GM18508 (cell line): ENCODE data around the gene QPRT.
"Not testable (repeated sequence)": the region's sequence is repeated elsewhere in the genome, so short reads cannot be mapped to it uniquely, and the experiment has no call there.

Source experiments
- ATAC-seq: cut with Tn5 transposase; IDR thresholded peaks from one replicate; pipeline ENCODE4 v1.9.1; 2021; ENCODE audit warnings: moderate number of reproducible peaks; ENCODE audit not compliant: insufficient read depth, unreplicated experiment

QPRT gene

DNA sequence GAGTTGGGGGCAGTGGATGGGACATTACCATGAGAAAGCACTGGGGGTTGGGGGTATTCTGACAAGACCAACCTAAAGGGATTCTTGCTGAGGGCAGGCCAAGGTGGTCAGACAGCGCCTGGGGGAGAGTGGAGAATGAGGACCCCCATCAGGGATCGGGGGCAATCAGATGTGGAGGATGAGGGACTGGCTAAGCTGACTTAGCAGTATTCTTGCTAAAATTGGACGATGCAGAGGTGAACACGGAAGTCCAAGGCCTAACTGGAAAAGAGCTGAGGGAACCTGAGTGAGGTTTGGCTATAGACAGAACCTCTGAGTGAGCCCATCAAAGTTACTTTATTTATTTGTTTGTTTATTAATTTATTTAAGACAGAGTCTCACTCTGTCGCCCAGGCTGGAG is 9.2 kb downstream of the QPRT start:
- no peak for ATAC-seq

DNA sequence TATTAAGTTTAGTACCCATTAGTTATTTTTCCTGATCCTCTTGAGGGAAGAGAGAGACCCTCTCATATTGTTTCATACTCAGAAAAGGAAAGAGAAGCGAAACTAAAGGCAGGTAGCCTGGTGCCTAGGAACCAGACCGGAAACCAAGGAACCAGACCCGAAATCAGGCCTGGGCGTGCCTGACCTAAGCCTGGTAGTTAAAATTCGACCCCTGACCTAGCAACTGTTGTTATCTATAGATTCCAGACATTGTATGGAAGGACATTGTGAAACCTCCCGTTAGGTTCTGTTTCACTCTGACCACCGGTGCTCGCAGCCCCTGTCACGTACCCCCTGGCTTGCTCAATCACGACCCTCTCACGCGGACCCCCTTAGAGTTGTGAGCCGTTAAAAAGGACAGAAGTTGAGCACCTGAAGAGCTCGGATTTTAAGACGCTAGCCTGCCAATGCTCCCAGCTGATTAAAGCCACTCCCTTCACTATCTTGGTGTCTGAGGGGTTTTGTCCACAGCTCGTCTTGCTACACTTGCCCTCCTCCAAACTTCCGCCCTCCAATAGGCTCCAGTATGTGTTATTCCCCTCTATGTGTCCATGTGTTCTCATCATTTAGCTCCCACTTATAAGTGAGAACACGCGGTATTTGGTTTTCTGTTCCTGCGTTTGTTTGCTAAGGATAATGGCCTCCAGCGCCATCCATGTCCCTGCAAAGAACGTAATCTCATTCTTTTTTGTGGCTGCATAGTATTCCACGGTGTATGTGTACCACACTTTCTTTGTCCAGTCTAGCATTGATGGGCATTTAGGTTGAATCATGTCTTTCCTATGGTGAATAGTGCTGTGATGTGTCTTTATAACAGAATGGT is 10.7 kb downstream of the QPRT start:
- ATAC-seq: not testable (repeated sequence)

DNA sequence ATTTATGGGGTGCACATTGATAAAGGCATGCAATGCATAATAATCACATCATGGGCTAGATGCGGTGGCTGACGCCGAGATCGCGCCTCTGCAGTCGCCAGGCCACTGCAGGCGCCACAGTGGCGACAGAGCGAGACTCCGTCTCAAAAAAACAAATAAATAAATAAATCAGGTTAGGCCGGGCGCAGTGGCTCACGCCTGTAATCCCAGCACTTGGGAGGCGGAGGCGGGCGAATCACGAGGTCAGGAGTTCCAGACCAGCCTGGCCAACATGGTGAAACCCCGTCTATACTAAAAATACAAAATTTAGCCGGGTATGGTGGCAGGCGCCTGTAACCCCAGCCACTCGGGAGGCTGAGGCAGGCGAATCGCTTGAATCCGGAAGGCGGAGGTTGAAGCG is 13.6 kb downstream of the QPRT start:
- not testable (repeated sequence) for ATAC-seq

DNA sequence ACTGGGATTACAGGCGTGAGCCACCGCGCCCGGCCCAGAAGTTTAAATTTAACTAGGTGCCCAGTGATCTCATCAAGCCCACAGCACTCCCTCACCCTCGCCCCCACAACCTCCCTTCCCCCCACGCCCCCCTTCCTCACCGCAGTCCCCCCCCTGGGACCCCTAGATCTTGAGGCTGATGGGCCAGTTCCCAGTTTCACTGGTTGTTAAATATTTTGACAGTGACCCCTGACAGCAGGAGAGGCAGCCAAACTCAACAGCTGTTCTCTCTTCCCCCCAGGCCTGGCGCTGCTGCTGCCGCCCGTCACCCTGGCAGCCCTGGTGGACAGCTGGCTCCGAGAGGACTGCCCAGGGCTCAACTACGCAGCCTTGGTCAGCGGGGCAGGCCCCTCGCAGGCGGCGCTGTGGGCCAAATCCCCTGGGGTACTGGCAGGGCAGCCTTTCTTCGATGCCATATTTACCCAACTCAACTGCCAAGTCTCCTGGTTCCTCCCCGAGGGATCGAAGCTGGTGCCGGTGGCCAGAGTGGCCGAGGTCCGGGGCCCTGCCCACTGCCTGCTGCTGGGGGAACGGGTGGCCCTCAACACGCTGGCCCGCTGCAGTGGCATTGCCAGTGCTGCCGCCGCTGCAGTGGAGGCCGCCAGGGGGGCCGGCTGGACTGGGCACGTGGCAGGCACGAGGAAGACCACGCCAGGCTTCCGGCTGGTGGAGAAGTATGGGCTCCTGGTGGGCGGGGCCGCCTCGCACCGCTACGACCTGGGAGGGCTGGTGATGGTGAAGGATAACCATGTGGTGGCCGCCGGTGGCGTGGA is 15.6 kb downstream of the QPRT start:
- no peak for ATAC-seq

DNA sequence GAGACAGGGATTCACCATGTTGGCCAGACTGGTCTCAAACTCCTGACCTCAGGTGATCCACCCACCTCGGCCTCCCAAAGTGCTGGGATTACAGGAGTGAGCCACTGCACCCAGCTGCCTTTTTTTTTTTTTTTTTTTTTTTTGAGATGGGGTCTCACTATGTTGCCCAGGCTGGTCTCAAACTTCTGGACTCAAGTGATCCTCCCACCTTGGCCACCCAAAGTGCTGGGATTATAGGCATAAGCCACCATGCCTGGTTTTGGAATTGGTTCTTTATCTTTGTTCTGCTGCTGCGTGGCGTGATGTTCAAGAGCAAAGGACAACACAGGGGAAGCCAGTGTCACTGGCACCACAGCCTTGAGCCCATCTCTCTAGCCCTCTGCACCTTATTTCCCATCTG is 16.7 kb downstream of the QPRT start:
- ATAC-seq: not testable (repeated sequence)

DNA sequence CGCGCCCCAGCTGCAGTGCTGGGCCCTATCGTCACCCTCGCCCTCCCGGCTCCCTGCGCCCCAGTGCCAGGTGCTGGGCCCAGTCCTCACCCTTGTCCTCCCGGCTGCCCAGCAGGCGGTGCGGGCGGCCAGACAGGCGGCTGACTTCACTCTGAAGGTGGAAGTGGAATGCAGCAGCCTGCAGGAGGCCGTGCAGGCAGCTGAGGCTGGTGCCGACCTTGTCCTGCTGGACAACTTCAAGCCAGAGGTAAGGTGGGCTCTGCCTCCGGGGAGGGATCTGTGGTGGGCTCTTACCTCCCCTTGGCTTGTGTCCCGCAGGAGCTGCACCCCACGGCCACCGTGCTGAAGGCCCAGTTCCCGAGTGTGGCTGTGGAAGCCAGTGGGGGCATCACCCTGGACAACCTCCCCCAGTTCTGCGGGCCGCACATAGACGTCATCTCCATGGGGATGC is 17.9 kb downstream of the QPRT start:
- ATAC-seq: no peak

DNA sequence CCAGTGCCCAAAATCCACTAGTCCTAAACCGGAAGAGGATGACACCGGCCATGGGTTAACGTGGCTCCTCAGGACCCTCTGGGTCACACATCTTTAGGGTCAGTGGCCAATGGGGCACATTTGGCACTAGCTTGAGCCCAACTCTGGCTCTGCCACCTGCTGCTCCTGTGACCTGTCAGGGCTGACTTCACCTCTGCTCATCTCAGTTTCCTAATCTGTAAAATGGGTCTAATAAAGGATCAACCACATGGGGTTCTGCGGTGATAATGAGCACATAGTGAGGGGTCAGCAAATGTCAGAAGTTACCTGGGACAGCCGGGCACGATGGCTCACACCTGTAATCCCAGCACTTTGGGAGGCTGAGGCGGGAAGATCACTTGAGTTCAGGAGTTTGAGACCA is 18.4 kb downstream of the QPRT start:
- ATAC-seq: no peak

DNA sequence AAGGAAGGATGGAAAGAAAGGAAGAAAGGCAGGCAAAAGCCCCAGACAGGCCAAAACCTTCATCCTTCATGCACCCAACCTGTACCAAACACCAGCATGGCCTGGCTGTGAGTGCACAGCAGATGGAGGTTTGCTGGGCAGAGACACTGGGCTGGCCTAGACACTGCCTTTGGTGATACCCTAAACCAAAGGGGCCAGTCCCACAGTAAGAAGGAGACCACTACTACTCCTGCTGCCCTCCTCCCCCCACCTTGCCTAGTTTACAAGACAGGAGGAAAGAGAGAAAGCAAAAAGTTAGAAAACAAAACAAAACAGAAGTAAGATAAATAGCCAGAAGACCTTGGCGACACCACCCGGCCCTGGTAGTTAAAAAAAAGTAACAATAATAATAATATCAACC is 19.1 kb downstream of the QPRT start:
- ATAC-seq: no peak

DNA sequence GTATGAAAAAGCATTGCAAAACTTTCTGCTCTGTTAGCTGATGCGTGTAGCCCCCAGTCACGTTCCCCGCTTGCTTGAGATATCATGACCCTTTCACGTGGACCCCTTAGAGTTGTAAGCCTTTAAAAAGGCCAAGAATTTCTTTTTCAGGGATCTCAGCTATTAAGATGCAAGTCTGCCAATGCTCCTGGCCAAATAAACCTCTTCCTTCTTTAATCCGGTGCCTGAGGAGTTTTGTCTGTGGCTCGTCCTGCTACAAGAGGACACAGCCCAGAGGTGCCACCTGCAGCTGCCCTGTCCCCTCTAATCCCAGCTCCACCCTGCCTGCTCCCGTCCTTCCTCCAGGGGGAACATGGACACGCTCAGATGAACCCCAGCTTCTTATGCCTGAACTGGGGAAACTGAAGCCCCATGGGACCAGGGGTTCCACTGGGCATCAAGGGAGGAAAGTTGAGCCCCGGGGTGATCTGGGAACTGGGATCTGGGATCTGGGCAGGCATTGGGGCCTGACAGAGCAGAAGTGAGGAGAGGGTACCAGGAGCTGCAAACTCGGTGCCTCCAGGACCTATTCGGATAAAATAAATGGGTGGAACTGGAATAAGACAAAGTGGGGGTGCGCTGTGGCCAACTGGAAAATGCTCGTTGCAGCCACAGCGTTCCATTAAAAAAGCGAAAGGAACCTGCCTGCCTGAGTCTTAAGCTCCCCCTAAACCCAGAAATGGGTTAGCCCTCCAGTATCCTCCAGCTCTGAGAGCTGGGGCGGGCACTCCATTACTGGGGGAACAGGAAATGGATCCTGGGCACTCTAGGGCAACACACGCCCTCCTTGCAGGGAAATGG is 19.7 kb downstream of the QPRT start:
- no peak for ATAC-seq

DNA sequence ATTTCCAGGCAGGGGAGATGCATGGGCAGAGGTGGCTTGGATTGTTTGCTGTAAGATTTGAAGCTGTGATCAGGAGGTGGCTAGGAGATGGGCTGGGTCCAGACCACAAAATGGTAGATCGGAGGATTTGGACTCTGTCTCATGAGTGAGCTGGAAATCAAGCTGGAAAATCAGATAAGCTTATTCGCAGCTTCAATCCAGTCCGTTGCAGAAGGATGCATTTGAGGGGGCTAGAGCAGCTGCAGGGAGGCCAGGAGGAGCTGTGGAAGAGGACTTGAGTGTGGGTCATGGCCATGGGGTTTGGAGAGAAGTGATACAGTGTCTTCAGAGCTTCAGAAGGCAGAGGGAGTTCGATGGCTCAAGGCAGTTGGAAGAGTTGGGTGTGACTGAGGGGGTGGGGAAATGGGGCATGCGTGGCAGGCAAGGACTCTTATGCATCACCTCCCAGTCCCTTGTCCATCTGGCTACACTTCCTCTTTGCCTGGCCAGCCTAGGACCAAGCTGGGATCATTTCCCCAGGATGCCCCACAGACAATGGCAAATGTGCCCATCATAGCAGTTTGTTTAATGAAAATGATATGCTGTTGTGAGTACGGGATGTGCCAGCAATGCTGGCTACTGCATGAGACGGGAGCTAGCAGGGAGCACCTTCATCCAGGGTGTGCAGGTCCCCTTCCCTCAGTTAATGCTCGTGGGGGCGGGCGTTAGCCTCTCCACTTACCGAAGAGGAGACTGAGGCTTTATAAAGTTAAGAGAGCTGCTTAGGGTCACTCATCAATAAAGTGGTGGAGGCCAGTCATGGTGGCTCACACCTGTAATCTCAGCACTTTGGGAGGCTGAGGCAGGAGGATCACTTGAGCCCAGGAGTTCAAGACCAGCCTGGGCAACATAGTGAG is 20.6 kb downstream of the QPRT start:
- ATAC-seq: no peak

DNA sequence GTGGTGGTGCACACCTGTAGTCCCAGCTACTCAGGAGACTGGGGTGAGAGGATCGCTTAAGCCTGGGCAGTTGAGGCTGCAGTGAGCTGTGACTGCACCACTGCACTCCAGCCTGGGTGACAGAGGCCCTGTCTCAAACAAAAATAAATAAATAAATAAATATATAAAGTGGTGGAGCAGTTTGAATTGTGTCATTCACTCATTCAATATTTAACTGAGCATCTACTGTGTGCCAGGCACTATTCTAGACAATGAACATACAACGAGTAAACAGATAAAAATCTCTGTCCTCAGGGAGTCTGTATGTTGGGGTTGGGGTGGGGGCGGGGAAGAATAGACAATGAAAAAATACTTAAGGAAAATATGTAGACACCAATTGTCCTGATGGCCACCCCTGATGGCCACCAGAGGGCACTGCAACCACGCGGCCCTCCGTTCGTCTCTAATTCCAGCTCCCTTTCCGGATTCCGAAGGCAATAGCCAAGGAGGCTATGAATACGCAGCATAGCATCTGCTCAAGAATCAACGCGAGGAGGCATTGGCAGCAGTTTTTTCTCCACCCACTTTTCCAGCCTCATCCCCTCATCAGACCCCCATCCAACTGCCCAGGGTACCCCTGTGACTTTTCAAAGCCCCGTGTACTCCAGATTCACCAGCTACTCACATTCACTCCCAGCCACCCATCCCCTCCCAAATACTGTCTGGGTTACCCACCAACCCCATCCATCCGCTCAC is 21.4 kb downstream of the QPRT start:
- no peak for ATAC-seq

DNA sequence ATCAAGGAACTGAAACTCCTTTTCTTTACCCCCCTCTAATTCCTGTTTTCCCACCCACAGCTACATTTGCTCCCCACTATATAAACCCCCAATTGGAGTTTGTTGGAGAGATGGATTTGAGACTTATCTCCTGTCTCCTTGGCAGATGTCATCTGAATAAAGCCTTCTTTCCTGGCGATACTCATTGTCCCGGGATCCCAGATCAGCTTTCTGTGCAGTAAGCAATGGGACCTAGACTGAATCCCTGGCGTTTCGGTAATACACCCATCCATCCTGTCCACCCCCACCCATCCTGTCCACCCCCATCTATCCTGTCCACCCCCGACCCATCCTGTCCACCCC is 22.2 kb downstream of the QPRT start:
- no peak for ATAC-seq

DNA sequence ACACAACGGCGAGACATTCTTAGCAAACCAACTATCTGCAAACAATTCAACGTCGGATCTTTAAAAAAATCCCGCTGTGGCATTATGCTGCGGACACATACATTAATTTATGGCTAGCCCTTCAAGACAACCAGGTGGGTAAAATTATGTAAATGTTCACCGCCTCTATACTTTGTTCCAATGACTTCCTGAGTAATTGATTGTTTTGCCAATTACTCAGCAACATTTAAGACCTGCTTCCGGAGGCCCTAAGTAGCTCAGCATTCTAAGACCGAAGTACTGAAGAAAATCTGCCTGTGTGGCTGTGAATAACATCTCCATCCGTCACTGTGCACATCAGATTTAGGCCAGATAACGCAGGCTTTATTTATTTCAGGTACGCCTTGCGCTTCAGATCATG is 23.3 kb downstream of the QPRT start:
- ATAC-seq: no peak

DNA sequence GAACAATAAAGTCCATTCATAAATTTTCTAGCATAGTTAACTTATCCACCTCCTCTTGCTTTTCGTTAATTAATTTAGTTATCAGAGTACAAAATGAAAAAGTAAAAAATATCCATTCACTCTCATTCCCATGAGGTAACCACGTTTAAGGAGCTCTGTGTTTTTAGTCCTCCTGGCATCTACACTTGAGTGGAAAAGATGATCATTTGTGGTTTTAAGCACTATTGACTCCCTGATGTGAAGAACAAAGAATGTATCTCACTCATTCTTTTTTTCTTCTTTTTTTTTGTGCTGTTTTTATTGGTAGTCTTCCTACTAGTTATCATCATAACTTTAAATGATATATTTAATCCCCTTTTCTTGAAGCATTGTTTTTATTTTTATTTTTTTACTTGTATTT is 26.1 kb downstream of the QPRT start:
- no peak for ATAC-seq

DNA sequence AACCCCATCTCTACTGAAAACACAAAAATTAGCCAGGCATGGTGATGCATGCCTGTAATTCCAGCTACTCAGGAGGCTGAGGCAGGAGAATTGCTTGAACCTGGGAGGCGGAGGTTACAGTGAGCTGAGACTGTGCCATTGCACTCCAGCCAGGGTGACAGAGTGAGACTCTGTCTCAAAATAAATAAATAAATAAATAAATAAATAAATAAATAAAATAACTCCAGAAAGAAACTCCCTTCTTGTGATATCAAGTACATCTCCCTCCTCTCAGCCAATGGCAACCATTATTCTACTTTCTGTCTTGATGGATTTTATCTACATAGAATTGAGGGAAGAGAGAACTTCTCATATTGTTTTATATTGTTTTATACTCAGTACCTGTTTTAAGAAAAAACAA is 28.2 kb downstream of the QPRT start:
- ATAC-seq: not testable (repeated sequence)

DNA sequence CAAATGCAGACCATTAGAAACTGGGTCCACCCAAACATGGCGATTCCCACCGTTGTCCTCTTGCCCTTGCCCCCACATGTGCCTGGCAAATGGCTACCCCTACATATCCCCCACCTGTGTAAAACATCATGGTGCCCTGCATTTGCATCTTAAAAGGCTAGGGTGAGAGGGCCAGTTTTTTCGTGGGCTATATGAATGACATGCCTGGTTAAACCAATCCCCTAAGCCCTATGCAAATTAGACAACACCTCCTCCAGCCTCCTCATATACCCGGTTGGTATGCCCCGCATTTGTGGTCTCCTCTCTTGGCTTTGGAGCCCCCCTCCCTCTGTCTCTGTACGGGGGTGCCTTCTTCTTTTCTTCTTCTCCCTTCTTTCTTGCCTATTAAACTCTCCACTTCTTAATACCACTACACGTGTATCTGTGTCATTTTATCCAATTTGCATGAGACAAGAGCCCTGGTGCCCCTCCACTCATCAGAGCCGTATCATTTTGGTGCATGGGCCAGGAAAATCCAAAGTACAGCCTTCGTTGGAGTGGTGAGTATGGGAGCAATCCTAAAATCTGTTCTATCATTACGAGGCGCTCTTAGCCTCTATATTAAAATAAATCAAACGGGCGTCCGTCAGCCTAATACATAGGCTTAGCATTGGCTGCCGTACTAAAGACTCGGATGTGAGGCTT is 30.1 kb downstream of the QPRT start:
- no peak for ATAC-seq

DNA sequence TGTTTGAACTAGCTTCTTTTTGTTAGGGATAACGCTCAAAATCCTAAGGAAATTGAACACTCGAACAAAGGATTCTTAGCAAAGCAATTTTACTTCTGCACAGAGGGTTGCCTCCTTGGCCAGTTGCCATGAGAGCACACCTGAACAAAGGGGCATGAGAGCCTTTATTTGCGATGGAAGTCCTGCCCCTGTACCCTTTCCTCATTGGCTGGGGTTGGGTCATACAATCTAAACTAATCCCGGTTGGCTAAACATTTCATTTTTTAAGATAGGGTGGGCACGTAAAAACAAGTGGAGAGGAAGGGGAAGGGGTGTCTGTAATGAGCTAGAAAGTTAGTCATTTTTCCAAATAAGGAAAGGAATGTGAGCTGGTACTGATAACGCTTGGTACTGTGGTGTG is 30.7 kb downstream of the QPRT start:
- ATAC-seq: not testable (repeated sequence)
